ENCODE measurements around the gene MAOA.

- TF ChIP-seq CTCF (IDR thresholded peaks at IDR 0.05) (no peak), REST (IDR thresholded peaks at IDR 0.05; ENCODE audit: insufficient read depth in 1 of 2, low read depth in 2 of 2, low read length in 1 of 2) (no peak), POLR2AphosphoS5 (IDR thresholded peaks at IDR 0.05; ENCODE audit: low read depth, low read length) (no peak)
Measured at GRCh38 chrX:43618366-43619205, 37.5 kb upstream of the MAOA start.

Data from Panc1 (cell line).